ENCODE measurements around the gene LBR.

Gene LBR

GRCh38 chr1:225415307-225415706 is 12.5 kb downstream of the LBR start:
- no peaks in the 10 kb centered on the region for H3K9me3 ChIP-seq (ENCODE audit: low read length)
- no peak overlapping the region for H3K4me2 ChIP-seq (ENCODE audit: low read length)
- H4K20me1 ChIP-seq (ENCODE audit: insufficient read depth, low read length): no peaks in the 10 kb centered on the region
- no peak overlapping the region for H3K9ac ChIP-seq (ENCODE audit: low read length)
- no peak overlapping the region for H3K27ac ChIP-seq (ENCODE audit: low read depth, low read length, poor library complexity, severe bottlenecking)
- H3F3A ChIP-seq (ENCODE audit: insufficient read depth, low read length): no peaks in the 10 kb centered on the region
- no peak overlapping the region for H2AFZ ChIP-seq (ENCODE audit: low read length)
- peaks cover 99% of the 10 kb centered on the region for H3K36me3 ChIP-seq (ENCODE audit: insufficient read depth, low read length)
- H3K79me2 ChIP-seq (ENCODE audit: insufficient read depth, low read length): peaks cover 13% of the 10 kb centered on the region; the same call in 1 of the 2 replicates
- H3K9me2 ChIP-seq (ENCODE audit: low read depth, low read length): no peaks in the 10 kb centered on the region
- no peaks in the 10 kb centered on the region for H3K27me3 ChIP-seq (ENCODE audit: insufficient read depth, low read length)
- H3K4me1 ChIP-seq (ENCODE audit: insufficient read depth, low read length, severe bottlenecking): no peaks in the 10 kb centered on the region
- H3K4me3 ChIP-seq (ENCODE audit: low read depth, low read length, poor library complexity, severe bottlenecking): no peak overlapping the region
- no peak for TF ChIP-seq CTCF (IDR thresholded peaks at IDR 0.05; ENCODE audit: low read length)
- no peak for TF ChIP-seq EZH2 (IDR thresholded peaks at IDR 0.05; ENCODE audit: borderline replicate concordance, low read length)

- Histone ChIP-seq H3K9me2 (ENCODE audit: low read depth, low read length) (no peaks in the 10 kb centered on the region), H3K4me1 (ENCODE audit: insufficient read depth, low read length, severe bottlenecking) (no peaks in the 10 kb centered on the region), H3K27me3 (ENCODE audit: insufficient read depth, low read length) (no peaks in the 10 kb centered on the region), H3K4me2 (ENCODE audit: low read length) (no peak overlapping the region), H3F3A (ENCODE audit: insufficient read depth, low read length) (no peaks in the 10 kb centered on the region), H3K79me2 (ENCODE audit: insufficient read depth, low read length) (peaks cover 4% of the 10 kb centered on the region; the same call in 1 of the 2 replicates), H3K9ac (ENCODE audit: low read length) (no peak overlapping the region), H3K9me3 (ENCODE audit: low read length) (no peaks in the 10 kb centered on the region), H3K36me3 (ENCODE audit: insufficient read depth, low read length) (peaks cover 99% of the 10 kb centered on the region), H4K20me1 (ENCODE audit: insufficient read depth, low read length) (no peaks in the 10 kb centered on the region), H2AFZ (ENCODE audit: low read length) (no peak overlapping the region), H3K27ac (ENCODE audit: low read depth, low read length, poor library complexity, severe bottlenecking) (no peak overlapping the region), H3K4me3 (ENCODE audit: low read depth, low read length, poor library complexity, severe bottlenecking) (no peak overlapping the region)
- TF ChIP-seq CTCF (IDR thresholded peaks at IDR 0.05; ENCODE audit: low read length) (peak; percentile 16; the same call in 1 of the 2 replicates), EZH2 (IDR thresholded peaks at IDR 0.05; ENCODE audit: borderline replicate concordance, low read length) (no peak)
Measured at GRCh38 chr1:225413708-225414375, 14.0 kb downstream of the LBR start.

GRCh38 chr1:225412803-225413351 is 15.0 kb downstream of the LBR start:
- H3F3A ChIP-seq (ENCODE audit: insufficient read depth, low read length): no peaks in the 10 kb centered on the region
- H4K20me1 ChIP-seq (ENCODE audit: insufficient read depth, low read length): no peaks in the 10 kb centered on the region
- H3K4me3 ChIP-seq (ENCODE audit: low read depth, low read length, poor library complexity, severe bottlenecking): no peak overlapping the region
- no peaks in the 10 kb centered on the region for H3K9me2 ChIP-seq (ENCODE audit: low read depth, low read length)
- no peaks in the 10 kb centered on the region for H3K9me3 ChIP-seq (ENCODE audit: low read length)
- peaks cover 100% of the 10 kb centered on the region for H3K36me3 ChIP-seq (ENCODE audit: insufficient read depth, low read length)
- no peak overlapping the region for H3K27ac ChIP-seq (ENCODE audit: low read depth, low read length, poor library complexity, severe bottlenecking)
- H2AFZ ChIP-seq (ENCODE audit: low read length): no peak overlapping the region
- H3K4me1 ChIP-seq (ENCODE audit: insufficient read depth, low read length, severe bottlenecking): no peaks in the 10 kb centered on the region
- TF ChIP-seq EZH2 (IDR thresholded peaks at IDR 0.05; ENCODE audit: borderline replicate concordance, low read length) (no peak), CTCF (IDR thresholded peaks at IDR 0.05; ENCODE audit: low read length) (no peak)
- no peak overlapping the region for H3K4me2 ChIP-seq (ENCODE audit: low read length)
- no peak overlapping the region for H3K9ac ChIP-seq (ENCODE audit: low read length)
- H3K27me3 ChIP-seq (ENCODE audit: insufficient read depth, low read length): no peaks in the 10 kb centered on the region
- peaks cover 4% of the 10 kb centered on the region; the same call in 1 of the 2 replicates for H3K79me2 ChIP-seq (ENCODE audit: insufficient read depth, low read length)

Measured in OCI-LY1 (cell line).